ENCODE measurements around the gene C14orf132.

DNA sequence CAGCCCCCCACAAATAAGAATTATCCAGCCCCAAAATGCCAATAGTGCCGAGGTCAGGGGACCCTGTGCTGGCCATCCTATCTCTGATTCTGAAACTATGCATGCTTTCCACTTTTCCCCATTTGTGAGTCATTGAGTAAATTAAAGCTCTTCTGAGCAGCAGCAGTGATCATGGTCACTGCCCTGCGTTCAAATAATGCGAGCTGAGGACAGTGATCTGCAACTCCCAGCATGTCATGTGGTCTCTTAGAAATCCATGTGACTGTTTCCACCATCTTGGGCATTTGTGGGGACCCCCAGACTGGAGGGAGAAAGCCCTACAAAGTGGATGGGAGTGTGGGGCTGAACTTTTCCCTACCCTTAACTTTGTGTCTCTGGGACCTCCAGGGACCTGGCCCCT lies 53.8 kb downstream of the C14orf132 start:
- TF ChIP-seq CTCF (IDR thresholded peaks at IDR 0.05) (no peak), POLR2A (IDR thresholded peaks at IDR 0.05) (no peak)
